Measurements from ENCODE around the gene PLEKHG1. TPM values are rescaled to one million over a fixed set of nuclear protein-coding genes. Genes with fewer than 3 reads are reported as not detected.

The PLEKHG1 gene
- total RNA-seq, 6 experiments from 2014 or later = 0.07 TPM; not detected in 5

DNA sequence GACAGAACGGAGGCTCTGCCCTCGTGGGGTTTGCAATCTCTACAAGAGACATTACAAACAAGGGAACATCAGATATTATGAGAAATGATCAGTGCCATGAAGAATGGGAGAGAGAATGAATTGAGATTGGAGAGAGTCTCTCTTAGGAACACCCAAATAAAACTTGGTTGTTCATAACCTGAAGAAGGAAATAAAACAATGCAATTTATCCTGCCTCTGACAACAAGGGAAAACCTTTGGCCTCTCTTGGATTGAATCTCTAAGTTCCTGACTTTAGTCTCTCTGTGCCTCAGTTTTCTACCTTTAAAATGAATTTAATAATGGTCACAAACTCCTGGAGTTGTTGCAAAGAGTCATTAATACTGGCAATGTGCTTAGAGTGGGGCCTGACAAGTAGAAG is 21.1 kb downstream of the PLEKHG1 start:
- no peaks in the 10 kb centered on the region for H3K4me1 Mint-ChIP-seq (ENCODE audit: low read depth)
- no peak overlapping the region for H3K4me3 Mint-ChIP-seq
- H3K27me3 Mint-ChIP-seq (ENCODE audit: insufficient read depth) = peaks cover 3% of the 10 kb centered on the region
- no peak for DNase-seq
- 0 out of 2 replicates have a peak, but pooled peaks cover 2% of the 10 kb centered on the region for H3K36me3 Mint-ChIP-seq (ENCODE audit: low read depth)
- peaks cover 10% of the 10 kb centered on the region for H3K9me3 Mint-ChIP-seq
- H3K27ac Mint-ChIP-seq = no peak overlapping the region
- TF ChIP-seq, protein P1, sequence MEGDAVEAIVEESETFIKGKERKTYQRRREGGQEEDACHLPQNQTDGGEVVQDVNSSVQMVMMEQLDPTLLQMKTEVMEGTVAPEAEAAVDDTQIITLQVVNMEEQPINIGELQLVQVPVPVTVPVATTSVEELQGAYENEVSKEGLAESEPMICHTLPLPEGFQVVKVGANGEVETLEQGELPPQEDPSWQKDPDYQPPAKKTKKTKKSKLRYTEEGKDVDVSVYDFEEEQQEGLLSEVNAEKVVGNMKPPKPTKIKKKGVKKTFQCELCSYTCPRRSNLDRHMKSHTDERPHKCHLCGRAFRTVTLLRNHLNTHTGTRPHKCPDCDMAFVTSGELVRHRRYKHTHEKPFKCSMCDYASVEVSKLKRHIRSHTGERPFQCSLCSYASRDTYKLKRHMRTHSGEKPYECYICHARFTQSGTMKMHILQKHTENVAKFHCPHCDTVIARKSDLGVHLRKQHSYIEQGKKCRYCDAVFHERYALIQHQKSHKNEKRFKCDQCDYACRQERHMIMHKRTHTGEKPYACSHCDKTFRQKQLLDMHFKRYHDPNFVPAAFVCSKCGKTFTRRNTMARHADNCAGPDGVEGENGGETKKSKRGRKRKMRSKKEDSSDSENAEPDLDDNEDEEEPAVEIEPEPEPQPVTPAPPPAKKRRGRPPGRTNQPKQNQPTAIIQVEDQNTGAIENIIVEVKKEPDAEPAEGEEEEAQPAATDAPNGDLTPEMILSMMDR (IDR thresholded peaks at IDR 0.05) = no peak

DNA sequence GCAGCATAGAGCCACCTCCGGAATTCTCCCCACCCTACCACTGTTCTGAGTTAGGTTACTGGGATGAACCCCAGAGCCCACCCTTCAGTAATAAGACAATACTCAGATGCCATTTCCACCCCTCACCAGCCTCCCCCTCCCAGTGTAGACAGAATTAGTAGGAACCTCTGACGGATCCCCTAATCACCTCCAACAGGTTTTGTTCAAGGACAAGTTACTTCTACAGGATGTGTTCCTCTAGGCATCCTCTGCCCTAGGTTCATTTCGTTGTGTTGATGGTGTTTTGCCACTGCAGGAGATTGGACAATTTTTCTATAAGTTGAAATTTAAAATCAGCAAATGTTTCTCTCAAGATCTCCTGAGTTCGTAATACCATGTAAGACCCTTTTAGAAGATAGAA is 22.8 kb downstream of the PLEKHG1 start:
- Mint-ChIP-seq H3K27me3 (ENCODE audit: insufficient read depth) (peaks cover 6% of the 10 kb centered on the region), H3K27ac (no peak overlapping the region), H3K4me3 (no peak overlapping the region), H3K9me3 (peaks cover 12% of the 10 kb centered on the region), H3K36me3 (ENCODE audit: low read depth) (0 out of 2 replicates have a peak, but pooled peaks cover 5% of the 10 kb centered on the region), H3K4me1 (ENCODE audit: low read depth) (no peaks in the 10 kb centered on the region)
- DNase-seq = no peak
- TF ChIP-seq, protein P1 (IDR thresholded peaks at IDR 0.05) = no peak

DNA sequence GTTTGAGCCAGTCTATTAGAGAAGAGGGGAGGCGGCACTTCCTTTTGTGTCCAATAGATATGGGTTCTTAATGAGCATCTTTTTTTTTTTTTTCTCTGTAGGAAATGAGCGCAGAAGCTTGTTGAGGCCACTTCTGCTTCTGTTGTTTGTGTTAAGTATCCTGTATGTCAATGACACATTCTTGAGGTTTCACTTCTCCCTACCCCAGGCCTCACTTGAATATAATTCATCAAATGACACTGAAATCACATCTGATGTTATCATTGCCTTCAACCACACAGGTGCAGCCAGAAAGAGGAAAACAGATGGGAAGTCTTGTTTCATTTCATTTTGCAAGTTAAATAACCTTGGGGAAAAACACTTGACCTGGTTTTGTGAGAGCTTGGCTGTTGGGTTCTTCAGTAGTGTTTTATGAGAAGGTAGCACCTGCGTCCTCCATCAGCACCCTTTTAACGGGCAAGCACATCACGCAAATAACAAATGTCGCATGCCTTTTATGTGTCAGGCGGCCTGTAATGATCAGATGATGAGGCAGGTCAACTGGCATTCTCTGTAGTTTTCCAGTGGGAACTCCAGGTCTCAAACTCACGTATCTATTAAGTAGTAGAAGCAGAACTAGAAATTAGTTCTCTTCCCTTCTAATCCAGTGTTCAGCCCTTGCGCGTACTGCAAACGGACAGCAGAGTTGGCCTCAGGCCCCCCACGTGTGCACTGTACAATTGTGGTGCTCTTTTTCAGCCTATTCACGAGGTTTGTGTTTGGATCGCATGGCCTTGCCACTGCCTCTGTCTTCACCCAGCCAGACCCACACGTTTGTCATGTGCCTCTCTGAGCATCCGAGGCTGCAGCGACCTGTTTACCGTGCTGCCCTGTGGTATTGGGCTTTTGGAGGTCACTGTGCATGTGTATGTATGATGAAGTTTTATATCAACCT is 23.5 kb downstream of the PLEKHG1 start:
- no peaks in the 10 kb centered on the region for H3K4me1 Mint-ChIP-seq (ENCODE audit: low read depth)
- no peak overlapping the region for H3K27ac Mint-ChIP-seq
- H3K9me3 Mint-ChIP-seq = peaks cover 12% of the 10 kb centered on the region
- TF ChIP-seq, protein P1 (IDR thresholded peaks at IDR 0.05) = no peak
- 0 out of 2 replicates have a peak, but pooled peaks cover 5% of the 10 kb centered on the region for H3K36me3 Mint-ChIP-seq (ENCODE audit: low read depth)
- DNase-seq = no peak
- no peak overlapping the region for H3K4me3 Mint-ChIP-seq
- peaks cover 6% of the 10 kb centered on the region for H3K27me3 Mint-ChIP-seq (ENCODE audit: insufficient read depth)

DNA sequence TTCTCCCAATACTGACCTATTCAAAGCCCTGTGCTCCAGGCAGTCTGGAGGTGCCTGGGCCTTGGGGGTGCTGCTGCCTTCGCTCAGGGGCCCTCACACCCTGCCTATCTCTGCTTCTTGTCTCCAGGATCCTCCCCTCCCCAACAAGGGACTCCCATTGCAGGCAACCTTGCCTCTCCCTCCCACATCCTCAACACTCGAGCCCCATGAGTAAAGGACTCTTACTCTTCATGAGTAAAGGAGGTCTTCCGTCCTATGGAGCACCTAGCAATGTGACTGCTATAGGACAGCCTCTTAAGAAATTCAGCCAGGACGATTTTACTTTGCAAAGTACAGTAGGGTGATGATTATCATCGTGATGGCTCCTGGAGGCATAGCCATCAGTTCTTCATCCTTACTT is 24.5 kb downstream of the PLEKHG1 start:
- no peak overlapping the region for H3K27ac Mint-ChIP-seq
- H3K4me1 Mint-ChIP-seq (ENCODE audit: low read depth) = no peaks in the 10 kb centered on the region

DNA sequence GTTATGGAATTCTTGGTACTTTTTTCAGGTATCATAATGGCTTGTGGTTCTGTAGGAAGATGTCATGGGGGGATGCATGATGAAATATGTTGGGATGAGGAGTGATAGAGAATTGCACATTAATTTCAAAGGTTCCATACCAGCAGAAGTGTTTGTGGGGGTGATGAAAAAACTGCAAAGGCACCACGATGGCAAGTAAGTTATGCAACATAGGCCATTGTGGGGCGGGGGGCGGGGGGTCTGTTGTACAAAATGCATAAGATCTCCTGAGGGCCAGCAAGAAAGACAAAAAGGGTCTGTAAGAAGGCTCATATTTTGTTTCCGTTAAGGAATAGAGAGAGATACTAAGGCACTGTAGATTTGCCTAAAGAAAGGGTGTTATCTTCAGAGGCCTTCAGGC is 26.2 kb downstream of the PLEKHG1 start:
- no peaks in the 10 kb centered on the region for H3K4me1 Mint-ChIP-seq (ENCODE audit: low read depth)
- no peak overlapping the region for H3K27ac Mint-ChIP-seq
- no peak for DNase-seq
- TF ChIP-seq, protein P1 (IDR thresholded peaks at IDR 0.05) = no peak
- no peak overlapping the region for H3K4me3 Mint-ChIP-seq
- H3K36me3 Mint-ChIP-seq (ENCODE audit: low read depth) = peaks cover 5% of the 10 kb centered on the region; the same call in 1 of the 2 replicates
- H3K27me3 Mint-ChIP-seq (ENCODE audit: insufficient read depth) = peaks cover 9% of the 10 kb centered on the region
- peaks cover 22% of the 10 kb centered on the region for H3K9me3 Mint-ChIP-seq

More for the DNA sequence above, 24.5 kb downstream of the PLEKHG1 start:
- no peak for DNase-seq
- Mint-ChIP-seq H3K36me3 (ENCODE audit: low read depth) (0 out of 2 replicates have a peak, but pooled peaks cover 5% of the 10 kb centered on the region), H3K4me3 (no peak overlapping the region), H3K9me3 (peaks cover 12% of the 10 kb centered on the region), H3K27me3 (ENCODE audit: insufficient read depth) (peaks cover 6% of the 10 kb centered on the region)
- TF ChIP-seq, protein P1 (IDR thresholded peaks at IDR 0.05) = no peak

Data from HFFc6 (cell line).